HG02852 (cell line): ENCODE measurements around the gene DPYD.

Source experiments
- ATAC-seq: cut with Tn5 transposase; IDR thresholded peaks from one replicate; pipeline ENCODE4 v1.9.1; 2021; ENCODE audit warnings: mild to moderate bottlenecking, moderate library complexity; ENCODE audit not compliant: unreplicated experiment

The DPYD gene

DNA sequence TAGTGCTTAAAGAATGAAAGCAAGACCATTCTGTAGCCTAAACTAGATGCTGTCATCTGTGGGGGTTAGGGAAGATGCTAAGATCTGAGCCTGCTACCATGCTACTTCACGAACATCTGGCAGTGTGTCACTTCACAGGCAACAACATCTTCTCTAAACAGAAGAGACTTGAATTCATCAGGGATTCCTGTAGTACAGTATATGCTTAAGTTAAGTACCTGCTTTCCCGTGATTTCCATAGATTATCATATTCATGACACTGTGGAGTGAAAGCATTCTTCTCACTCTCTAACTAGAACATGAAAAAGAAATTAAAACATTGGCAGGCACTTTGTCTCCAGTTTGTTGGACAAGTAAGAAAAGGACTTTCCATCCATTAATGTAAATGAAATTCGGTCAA, 808.4 kb downstream of the DPYD start:
- ATAC-seq: no peak

DNA sequence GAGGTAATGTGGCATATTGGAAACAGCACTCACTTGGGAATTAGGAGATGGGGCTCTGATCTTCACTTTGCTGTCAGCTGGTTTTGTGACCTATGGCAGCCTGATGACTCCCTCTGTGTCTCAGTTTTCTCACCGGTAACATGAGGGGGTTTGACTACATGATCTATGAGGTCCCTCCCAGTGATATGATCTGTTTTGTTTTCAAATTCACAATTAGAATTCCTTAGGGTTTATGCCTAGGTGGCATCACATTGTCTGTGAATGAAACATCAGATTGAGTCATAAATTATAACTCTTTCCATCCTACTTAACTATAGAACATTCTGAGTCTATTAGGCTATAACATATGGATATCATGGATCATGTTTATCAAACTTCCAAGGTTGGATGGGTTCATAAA, 812.7 kb downstream of the DPYD start:
- no peak for ATAC-seq

DNA sequence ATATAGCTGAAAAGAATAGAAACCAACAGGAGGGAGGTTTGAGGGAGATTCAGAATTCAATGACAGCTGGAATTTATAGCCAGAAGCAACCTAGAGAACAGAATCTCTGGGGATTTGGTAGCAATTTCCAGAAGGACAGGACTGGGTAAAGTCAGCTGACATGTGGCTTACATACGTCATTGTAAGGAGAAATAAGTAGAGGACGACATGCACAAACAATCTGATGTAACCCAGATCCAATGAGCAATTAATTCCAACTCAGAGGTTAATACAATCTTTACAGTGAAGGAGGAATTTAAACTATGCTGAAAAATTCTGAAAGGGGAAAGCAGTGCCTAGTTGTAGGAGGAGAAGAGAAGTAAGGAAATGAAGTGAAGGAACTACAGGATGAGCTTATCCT, 815.3 kb downstream of the DPYD start:
- no peak for ATAC-seq

DNA sequence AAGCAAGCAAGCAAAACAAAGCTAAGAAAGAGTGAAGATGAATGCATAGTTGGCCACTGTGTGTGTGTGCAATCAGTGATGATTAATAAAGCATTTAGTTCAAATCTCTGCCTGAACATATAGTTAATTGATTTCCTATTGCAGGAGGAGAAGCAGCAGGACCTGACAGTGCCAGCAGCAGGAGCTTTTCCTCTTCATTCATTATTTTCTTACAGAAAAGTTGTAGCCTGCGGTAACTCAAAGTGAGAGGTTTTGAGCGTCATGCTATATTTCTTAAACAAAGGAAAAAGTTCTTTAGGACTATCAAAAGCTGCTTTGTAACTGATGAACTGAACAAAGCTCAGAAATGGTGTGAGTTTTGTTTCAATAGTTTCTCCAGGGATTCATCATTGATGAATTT, 819.3 kb downstream of the DPYD start:
- ATAC-seq: no peak

DNA sequence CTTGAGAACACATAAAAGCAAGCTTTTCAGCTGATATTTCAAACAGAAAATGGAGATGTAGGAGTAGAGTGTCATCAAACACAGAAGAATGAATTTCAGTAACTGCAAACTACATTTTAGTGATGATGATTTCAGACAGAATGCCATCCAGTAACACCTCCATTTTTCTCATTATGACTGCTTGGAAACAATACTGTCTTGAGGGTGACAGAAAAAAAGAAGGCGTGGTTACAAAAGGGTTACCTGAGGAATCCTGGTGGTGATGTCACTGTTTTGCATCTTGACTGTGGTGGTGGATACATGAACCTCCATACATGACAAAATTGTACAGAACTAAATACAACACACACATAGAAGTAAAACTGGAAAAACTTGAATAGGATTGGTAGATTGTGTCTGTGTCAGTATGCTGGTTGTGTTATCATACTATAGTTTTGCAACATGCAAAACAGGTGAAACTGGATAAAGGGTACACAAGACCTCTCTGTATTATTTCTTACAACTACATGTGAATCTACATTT, 823.4 kb downstream of the DPYD start:
- ATAC-seq: no peak

DNA sequence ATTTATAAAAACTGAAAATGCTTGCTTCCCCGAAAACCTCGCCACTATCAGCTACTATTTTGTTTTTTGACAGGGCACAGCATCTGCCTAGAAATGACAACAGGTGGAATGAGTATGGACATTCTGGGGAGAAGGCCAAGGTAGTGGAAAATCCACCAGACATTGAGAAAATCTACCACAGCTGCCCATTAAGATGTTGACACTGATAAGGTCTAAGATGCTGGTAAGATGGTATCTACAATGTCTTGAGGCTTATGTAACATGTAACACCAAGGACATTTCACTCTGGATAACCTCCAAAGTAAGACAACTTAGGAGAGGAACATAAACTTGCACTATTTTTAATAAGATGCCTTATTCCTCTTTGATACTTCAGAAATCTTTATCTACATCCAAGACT, 825.1 kb downstream of the DPYD start:
- no peak for ATAC-seq

DNA sequence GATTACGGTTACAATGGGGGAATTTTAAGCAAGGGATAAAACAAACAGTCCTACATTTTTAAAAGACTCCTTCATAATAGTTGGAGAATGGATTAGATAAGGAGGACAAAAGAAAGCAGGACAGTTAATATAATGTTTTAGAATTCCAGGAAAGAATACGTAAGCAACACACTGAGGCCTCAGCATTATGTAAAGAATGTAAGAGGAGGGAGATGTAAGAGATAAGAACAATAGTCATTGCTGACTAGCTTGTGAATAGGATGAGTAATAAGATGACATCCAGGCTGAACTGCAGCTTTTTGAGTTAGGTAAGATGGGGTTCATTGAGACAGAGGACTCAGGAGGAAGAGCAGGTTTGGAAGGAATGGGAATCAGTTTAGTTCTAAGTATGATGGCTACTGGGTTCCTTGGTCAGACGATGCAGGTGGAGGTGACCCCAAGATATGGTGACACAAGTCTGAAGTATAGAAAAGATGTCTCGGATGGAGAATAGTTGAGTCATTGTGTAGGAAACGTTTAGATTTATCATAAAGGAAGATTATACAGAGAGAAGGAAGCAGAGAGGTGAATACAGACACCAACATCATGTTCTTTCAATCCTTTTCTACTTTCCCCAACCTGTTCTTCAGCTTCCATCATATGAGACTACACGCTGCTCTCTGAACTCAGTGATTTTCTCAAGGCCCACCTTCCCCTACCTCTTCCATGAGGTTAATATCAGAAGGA, 826.4 kb downstream of the DPYD start:
- ATAC-seq: no peak

DNA sequence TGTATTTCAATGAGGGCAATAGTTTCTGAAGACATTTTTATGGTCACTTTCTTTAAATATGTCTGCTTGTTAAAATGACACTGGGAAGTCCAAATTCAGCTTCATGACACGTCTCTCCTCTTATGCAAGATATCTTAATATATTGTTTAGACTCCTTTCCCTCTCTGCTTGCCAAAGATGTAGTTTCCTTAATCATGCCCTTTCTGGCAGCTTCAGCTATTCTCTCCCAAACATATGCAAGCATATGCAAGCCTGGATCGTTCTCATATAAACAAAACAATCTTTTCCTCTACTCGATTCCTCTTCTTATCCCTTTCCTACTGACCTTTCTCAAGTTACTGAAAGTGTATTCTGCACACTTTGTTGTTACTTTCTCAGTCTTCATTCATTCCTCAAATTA, 827.1 kb downstream of the DPYD start:
- no peak for ATAC-seq

DNA sequence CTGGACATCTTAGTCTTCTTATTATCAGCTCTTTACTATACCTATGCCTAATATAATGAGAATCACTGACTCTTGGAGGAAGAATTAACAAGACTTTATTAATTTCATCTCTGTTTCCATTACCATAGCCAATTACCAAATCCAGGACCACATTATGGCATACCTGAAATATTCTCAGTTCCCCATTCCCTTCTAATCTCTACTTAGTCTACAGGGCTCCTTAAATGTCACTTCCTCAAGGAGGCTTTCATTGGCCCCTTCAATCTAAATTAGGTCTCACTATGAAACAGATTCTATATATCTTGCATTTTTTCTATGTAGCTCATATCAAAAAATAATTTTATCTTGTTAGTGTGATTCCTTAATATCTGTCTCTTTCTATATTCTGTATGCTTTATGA, 828.0 kb downstream of the DPYD start:
- no peak for ATAC-seq

DNA sequence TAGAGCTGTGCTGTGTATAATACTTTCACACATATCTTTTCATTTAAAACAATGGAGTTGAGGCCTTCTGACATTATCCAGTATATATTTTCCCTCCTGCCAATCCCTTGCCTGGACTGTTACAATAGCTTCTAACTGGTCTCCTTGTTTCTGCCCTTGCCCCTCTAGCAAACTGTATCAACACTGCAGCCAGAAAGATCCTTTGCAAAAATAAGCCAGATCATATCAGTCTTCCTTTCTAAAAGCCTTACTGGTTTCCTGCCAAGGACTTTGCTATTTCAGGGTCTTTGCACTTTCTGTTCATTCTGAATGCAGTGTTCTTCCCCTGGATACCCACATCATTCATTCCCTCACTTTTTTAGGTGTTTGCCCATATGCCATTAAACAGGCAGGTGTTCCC, 829.2 kb downstream of the DPYD start:
- no peak for ATAC-seq

DNA sequence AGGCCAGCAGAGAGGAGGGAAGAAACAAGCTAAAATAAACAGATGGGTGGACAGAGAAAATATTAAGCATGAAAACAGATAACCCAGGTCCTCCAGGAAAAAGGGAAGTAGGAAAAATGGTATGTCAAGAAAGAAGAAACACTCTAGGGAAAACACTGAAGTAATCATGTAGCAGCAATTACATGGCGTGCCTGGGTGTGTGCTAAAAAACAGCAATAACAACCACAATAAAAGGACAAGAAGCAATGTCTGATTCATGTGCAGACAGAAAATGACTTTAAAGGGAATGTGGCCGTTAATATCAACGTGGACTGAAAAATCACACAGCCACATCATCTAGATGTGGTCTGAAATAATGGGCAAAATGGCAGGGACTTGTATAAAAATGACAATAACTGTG, 829.6 kb downstream of the DPYD start:
- ATAC-seq: no peak

DNA sequence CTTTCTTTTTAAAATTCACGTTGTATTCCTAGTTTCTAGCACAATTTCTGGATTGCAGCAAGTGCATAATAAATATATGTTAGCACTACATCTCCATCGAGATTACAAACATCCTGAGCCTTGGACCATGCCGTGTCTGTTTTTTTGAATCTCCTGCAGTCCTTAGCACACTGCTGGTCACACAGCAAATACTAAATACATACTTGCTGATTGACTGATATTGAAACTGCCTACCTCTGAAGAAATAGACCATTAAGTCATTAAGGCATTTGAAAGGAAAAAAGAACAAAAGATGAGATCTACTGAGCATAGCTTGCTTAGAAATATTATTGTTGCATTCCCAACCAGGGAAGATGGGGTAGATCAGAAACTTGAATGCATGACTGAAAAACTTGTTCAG, 830.1 kb downstream of the DPYD start:
- no peak for ATAC-seq

DNA sequence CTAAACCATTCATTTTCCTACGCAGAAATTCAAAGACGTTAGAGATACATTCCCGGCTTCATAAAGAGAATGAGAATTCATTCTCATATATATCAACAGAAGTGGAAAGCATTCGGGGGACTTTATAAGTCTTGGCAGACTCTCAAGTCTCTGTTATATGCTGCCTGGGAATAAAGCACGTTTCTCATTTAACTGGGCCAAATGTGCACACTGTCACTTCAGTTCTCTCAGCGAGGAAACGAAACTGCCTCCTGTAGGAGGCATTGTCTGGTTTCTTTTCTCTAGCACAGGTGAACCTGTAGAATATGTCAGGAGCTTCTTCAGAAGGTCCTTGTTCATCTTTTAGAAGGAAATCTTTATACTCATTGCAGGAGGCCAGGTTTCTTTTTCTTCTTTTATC, 831.7 kb downstream of the DPYD start:
- no peak for ATAC-seq

DNA sequence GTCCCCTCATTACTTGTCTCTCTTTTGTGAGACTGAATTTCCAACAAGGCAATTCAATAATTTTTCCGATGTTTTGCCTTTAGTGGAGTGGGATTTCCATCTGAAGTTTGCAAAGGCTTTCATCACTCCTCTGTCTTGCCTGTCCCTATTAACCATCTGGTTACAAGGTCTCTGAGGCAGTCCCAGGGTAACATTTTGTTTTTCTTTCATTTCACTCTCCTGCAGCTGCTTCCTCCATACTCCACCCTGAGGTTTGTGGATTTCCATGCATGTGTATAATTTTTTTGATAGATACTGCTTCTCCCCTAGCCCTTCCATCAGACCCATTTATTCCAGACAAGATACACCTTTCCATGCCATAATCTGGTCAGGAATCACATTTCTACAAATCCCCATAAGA, 832.4 kb downstream of the DPYD start:
- no peak for ATAC-seq

DNA sequence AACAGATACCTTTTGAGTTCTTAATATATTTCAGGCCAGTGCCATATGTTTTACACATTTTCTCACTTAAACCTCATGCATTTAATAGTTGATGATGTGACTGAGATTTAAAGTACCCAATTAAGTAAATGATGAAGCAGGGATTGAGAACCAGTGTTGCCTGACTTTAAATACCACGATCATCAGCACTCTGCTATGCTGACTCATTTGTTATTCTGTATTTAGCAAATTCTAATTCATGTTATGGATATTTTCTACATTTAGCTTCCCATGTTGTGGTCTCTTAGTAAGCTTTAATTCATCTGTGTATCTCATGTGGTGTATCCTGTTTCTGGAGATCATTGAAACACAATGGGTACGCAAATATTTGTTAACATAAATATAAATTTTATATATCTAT, 836.3 kb downstream of the DPYD start:
- ATAC-seq: no peak

DNA sequence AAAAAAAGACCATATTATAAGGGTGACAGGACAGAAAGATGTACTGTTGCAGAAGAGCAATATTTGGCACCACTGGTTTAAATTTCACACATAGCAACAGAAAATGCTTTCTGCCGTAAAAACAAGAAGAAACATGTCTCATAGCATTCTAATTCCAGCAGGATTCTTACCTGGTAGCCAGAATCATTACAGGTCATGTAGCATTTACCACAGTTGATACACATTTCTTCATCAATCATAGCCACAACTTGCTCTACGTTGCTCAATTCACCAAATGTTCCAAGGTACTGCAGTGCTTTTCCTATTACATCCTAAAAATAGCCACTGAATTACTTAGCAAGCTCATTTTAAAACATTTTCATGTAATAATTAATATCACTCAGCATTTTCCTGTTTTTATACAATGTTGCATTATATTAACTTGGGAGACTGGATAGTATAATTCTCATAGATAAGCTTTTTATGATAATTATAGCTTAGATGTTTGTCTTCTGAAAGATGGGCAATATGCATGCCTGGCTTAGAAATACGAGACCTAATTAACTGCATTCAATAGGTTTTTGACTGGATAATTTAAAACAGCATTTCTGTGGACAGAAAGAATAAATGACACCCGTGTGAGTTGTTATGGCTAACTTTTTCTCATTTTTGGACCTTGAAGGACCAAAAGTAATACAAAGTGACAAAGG, 838.5 kb downstream of the DPYD start:
- no peak for ATAC-seq

DNA sequence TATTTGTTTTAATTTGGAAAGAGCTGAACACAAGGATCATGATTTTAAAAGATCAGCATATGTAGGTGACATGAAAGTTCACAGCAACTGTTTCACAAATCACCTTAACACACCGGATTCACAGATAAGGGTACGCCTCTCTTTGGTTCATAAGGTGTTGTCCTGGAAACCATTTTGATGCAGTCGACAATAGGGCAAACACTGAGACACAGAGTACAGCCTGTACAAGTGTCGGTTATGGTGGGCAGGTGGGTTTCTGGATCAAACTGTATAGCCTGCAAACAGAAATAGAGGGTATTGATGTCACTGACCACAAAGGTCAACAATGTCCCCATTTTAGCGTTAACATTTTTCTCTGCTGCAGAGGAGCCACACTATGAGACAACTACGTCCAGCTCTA, 842.0 kb downstream of the DPYD start:
- no peak for ATAC-seq

DNA sequence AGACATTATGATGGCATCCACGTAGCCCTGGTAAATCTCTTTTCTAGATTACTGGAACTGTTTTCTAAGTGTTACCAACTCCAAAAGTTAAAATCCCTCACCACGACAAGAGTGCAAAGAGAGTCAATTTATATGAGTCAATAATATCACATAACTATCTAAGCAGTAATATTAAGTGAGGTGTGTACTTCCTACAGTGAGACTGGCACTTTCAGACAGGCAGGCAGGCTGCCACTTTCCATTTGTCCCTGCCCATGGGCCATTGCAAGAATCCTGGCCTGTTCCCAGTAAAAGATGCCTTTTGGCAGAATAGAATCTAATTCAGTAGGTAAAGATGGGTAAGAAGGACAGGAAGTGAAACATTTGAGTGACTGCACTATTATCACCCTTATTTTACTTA, 843.6 kb downstream of the DPYD start:
- no peak for ATAC-seq

DNA sequence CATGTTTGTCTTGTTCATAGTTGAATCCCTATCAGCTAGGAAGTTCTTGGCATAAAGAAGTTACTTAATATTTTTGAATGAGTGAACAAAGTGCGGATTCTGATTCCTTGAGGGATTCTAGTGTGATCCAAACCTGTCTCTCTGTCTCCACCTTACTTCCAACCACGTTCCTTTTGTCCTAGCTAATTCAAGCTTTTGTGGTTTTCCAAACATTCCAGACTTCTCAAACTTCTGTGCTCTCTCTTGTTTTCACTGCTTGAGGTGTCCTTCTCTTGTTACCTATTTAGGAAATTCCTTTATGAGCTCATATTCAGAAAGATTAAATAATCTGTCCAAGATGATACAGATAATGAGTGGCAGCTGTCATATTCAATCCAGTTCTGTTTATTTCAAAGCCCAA, 846.1 kb downstream of the DPYD start:
- ATAC-seq: no peak

DNA sequence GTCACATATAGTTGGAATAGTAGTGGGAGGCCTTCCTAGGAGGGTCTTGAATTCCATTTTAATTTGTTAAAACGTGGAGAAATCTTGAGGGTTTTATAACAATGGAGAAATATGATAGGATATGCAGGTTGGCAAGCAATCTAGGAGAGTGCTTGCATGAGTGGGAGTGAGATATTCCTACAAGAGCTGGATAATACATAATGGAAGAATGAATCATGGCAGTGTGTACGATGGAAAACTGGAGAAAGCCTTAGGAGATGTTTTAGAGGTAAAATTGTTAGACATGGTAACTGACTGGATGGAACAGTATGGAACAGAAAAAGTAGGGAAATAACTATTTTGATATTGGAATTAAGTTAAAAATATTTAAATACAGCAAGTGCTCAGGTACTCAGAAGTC, 846.9 kb downstream of the DPYD start:
- no peak for ATAC-seq

DNA sequence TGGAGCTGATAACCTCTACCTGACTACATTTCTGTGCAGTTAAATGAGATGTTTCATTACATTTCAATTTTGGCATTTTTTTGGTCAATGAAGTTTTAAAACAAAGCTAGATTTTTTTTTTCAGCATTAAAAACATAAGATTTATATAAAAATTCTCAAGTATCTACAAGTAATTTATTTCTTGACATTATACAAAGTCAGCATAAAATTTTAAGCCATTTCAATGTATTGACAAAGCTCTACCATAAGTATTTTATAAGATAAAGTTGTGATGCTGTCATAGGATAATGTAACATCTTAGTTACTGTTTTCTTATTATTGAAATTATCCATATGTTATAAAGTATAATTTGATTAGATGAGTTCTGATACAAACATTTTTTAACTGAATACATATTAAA, 847.7 kb downstream of the DPYD start:
- no peak for ATAC-seq

DNA sequence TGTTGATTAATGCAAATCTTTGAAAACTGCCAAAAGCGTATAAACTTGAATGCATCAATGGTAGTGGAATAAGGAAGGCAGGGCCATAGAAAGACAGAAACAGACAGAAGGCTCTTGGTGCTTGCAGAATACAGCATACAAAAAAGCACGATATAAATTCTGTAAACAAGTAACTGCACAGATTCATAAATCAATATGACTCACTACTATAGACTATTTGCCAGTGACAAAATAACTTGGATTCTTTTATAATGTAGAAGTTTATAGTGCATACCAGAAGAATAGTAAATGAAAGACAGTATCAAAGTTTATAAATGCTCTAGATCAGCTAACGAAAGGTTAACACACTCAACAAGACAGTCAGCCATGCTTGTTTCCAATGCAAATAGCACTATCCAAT, 849.7 kb downstream of the DPYD start:
- no peak for ATAC-seq

DNA sequence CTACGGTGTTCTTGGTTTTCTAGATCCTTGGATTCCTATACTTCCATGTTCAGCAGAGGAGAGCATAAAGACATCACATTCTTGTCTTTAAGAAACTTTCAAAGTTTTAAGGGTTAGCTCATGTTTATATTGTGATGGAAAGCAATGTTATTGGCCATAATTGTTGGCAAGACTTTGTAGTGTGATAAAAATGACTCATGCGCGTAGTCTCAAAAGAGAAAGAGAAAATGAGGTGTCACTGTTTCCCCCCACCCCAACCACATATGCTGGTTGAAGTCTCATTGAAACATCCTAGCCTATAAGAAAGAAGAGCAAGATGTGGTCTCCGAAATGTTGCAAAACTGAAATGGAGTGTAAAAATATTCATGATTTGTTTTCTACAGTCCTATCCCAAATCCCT, 850.5 kb downstream of the DPYD start:
- no peak for ATAC-seq
